DND-41 (cell line): ENCODE data around the gene HADHA.

ENCODE experiments used
- EZH2 ChIP-seq: IDR thresholded peaks from 3 replicates; pipeline ENCODE4 v1.6.1; 2012; ENCODE audit warnings: borderline replicate concordance, low read depth, mild to moderate bottlenecking, moderate library complexity, low read length, inconsistent platforms; ENCODE audit not compliant: severe bottlenecking
- TF ChIP-seq, protein P1 (sequence below): IDR thresholded peaks from 2 replicates; pipeline ENCODE4 v1.5.1; 2012; ENCODE audit warnings: borderline replicate concordance, low read length, moderate library complexity, mild to moderate bottlenecking; ENCODE audit not compliant: poor library complexity, severe bottlenecking; ENCODE audit errors: extremely low read depth

- TF ChIP-seq, protein P1, sequence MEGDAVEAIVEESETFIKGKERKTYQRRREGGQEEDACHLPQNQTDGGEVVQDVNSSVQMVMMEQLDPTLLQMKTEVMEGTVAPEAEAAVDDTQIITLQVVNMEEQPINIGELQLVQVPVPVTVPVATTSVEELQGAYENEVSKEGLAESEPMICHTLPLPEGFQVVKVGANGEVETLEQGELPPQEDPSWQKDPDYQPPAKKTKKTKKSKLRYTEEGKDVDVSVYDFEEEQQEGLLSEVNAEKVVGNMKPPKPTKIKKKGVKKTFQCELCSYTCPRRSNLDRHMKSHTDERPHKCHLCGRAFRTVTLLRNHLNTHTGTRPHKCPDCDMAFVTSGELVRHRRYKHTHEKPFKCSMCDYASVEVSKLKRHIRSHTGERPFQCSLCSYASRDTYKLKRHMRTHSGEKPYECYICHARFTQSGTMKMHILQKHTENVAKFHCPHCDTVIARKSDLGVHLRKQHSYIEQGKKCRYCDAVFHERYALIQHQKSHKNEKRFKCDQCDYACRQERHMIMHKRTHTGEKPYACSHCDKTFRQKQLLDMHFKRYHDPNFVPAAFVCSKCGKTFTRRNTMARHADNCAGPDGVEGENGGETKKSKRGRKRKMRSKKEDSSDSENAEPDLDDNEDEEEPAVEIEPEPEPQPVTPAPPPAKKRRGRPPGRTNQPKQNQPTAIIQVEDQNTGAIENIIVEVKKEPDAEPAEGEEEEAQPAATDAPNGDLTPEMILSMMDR: no peak
- no peak for TF ChIP-seq EZH2
These were observed 67.3 kb downstream of the HADHA start for GRCh38 chr2:26177122-26177521.
